ENCODE results near the gene BCL2L2.
"Not testable (repeated sequence)": the region's sequence is repeated elsewhere in the genome, so short reads cannot be mapped to it uniquely, and the experiment has no call there.

BCL2L2 gene

GRCh38 chr14:23306412-23307145, at the start of gene BCL2L2:
Gene BCL2L2 (plus strand): TSS chr14:23306833. CDS start chr14:23307768, 935 bp downstream.
- Histone ChIP-seq H3K36me3 (ENCODE audit: insufficient read depth, low read length) (peaks cover 33% of the 10 kb centered on the region), H3K27ac (ENCODE audit: low read depth, low read length) (peak within 1 kb of the TSS; percentile 92), H3K9me3 (ENCODE audit: low read length) (no peaks in the 10 kb centered on the region), H3K4me1 (ENCODE audit: insufficient read depth, low read length) (peaks cover 35% of the 10 kb centered on the region), H3K9ac (ENCODE audit: low read length) (peak within 1 kb of the TSS; percentile 87), H3K4me3 (ENCODE audit: low read depth in 1 of 2, low read length in 2 of 2) (peak within 1 kb of the TSS; percentile 90 to 95), H3K27me3 (ENCODE audit: control insufficient read depth in 1 of 2, insufficient read depth in 2 of 2, low read length in 2 of 2) (no peaks in the 10 kb centered on the region)

GRCh38 chr14:23258256-23258655, 48.4 kb upstream of the BCL2L2 start:
- Histone ChIP-seq H3K9ac (ENCODE audit: low read length) (no peak overlapping the region), H3K4me1 (ENCODE audit: insufficient read depth, low read length) (no peaks in the 10 kb centered on the region), H3K36me3 (ENCODE audit: insufficient read depth, low read length) (no peaks in the 10 kb centered on the region), H3K27ac (ENCODE audit: low read depth, low read length) (no peak overlapping the region), H3K9me3 (ENCODE audit: low read length) (no peaks in the 10 kb centered on the region), H3K4me3 (ENCODE audit: low read depth in 1 of 2, low read length in 2 of 2) (no peak overlapping the region), H3K27me3 (ENCODE audit: control insufficient read depth in 1 of 2, insufficient read depth in 2 of 2, low read length in 2 of 2) (peaks cover 0 to 4% of the 10 kb centered on the region in 2 donors)

GRCh38 chr14:23259426-23259825, 47.2 kb upstream of the BCL2L2 start:
- no peaks in the 10 kb centered on the region for H3K4me1 ChIP-seq (ENCODE audit: insufficient read depth, low read length)
- H3K27me3 ChIP-seq (ENCODE audit: control insufficient read depth in 1 of 2, insufficient read depth in 2 of 2, low read length in 2 of 2), result peaks cover 0 to 4% of the 10 kb centered on the region in 2 donors
- no peaks in the 10 kb centered on the region for H3K9me3 ChIP-seq (ENCODE audit: low read length)
- no peaks in the 10 kb centered on the region for H3K36me3 ChIP-seq (ENCODE audit: insufficient read depth, low read length)
- H3K9ac ChIP-seq (ENCODE audit: low read length), result no peak overlapping the region
- H3K27ac ChIP-seq (ENCODE audit: low read depth, low read length), result no peak overlapping the region
- H3K4me3 ChIP-seq (ENCODE audit: low read depth in 1 of 2, low read length in 2 of 2), result no peak overlapping the region

- not testable (repeated sequence) for H3K9ac ChIP-seq (ENCODE audit: low read length); H3K27ac ChIP-seq (ENCODE audit: low read depth, low read length); H3K4me3 ChIP-seq (ENCODE audit: low read depth in 1 of 2, low read length in 2 of 2); H3K4me1 ChIP-seq (ENCODE audit: insufficient read depth, low read length); H3K36me3 ChIP-seq (ENCODE audit: insufficient read depth, low read length); H3K27me3 ChIP-seq (ENCODE audit: control insufficient read depth in 1 of 2, insufficient read depth in 2 of 2, low read length in 2 of 2); H3K9me3 ChIP-seq (ENCODE audit: low read length)
Observed at GRCh38 chr14:23260849-23261248, 45.8 kb upstream of the BCL2L2 start.

GRCh38 chr14:23269193-23269592, 37.4 kb upstream of the BCL2L2 start:
- Histone ChIP-seq H3K4me1 (ENCODE audit: insufficient read depth, low read length) (no peaks in the 10 kb centered on the region), H3K27me3 (ENCODE audit: control insufficient read depth in 1 of 2, insufficient read depth in 2 of 2, low read length in 2 of 2) (no peaks in the 10 kb centered on the region), H3K9me3 (ENCODE audit: low read length) (no peaks in the 10 kb centered on the region), H3K27ac (ENCODE audit: low read depth, low read length) (no peak overlapping the region), H3K4me3 (ENCODE audit: low read depth in 1 of 2, low read length in 2 of 2) (no peak overlapping the region), H3K9ac (ENCODE audit: low read length) (no peak overlapping the region), H3K36me3 (ENCODE audit: insufficient read depth, low read length) (no peaks in the 10 kb centered on the region)

GRCh38 chr14:23275412-23275811, 31.2 kb upstream of the BCL2L2 start:
- Histone ChIP-seq H3K27ac (ENCODE audit: low read depth, low read length) (no peak overlapping the region), H3K27me3 (ENCODE audit: control insufficient read depth in 1 of 2, insufficient read depth in 2 of 2, low read length in 2 of 2) (no peaks in the 10 kb centered on the region), H3K4me1 (ENCODE audit: insufficient read depth, low read length) (no peaks in the 10 kb centered on the region)

GRCh38 chr14:23277189-23277588, 29.4 kb upstream of the BCL2L2 start:
- H3K27me3 ChIP-seq (ENCODE audit: control insufficient read depth in 1 of 2, insufficient read depth in 2 of 2, low read length in 2 of 2), result no peaks in the 10 kb centered on the region
- peaks cover 12% of the 10 kb centered on the region for H3K36me3 ChIP-seq (ENCODE audit: insufficient read depth, low read length)
- H3K9ac ChIP-seq (ENCODE audit: low read length), result no peak overlapping the region
- H3K9me3 ChIP-seq (ENCODE audit: low read length), result no peaks in the 10 kb centered on the region
- H3K27ac ChIP-seq (ENCODE audit: low read depth, low read length), result no peak overlapping the region
- H3K4me1 ChIP-seq (ENCODE audit: insufficient read depth, low read length), result no peaks in the 10 kb centered on the region
- no peak overlapping the region for H3K4me3 ChIP-seq (ENCODE audit: low read depth in 1 of 2, low read length in 2 of 2)

More at GRCh38 chr14:23275412-23275811, 31.2 kb upstream of the BCL2L2 start:
- H3K4me3 ChIP-seq (ENCODE audit: low read depth in 1 of 2, low read length in 2 of 2), result no peak overlapping the region
- H3K36me3 ChIP-seq (ENCODE audit: insufficient read depth, low read length), result peaks cover 12% of the 10 kb centered on the region
- no peak overlapping the region for H3K9ac ChIP-seq (ENCODE audit: low read length)
- no peaks in the 10 kb centered on the region for H3K9me3 ChIP-seq (ENCODE audit: low read length)

GRCh38 chr14:23277928-23278327, 28.7 kb upstream of the BCL2L2 start:
- not testable (repeated sequence) for H3K27me3 ChIP-seq (ENCODE audit: control insufficient read depth in 1 of 2, insufficient read depth in 2 of 2, low read length in 2 of 2); H3K4me3 ChIP-seq (ENCODE audit: low read depth in 1 of 2, low read length in 2 of 2); H3K27ac ChIP-seq (ENCODE audit: low read depth, low read length); H3K9me3 ChIP-seq (ENCODE audit: low read length); H3K9ac ChIP-seq (ENCODE audit: low read length); H3K4me1 ChIP-seq (ENCODE audit: insufficient read depth, low read length)
- H3K36me3 ChIP-seq (ENCODE audit: insufficient read depth, low read length), result peaks cover 12% of the 10 kb centered on the region

- Histone ChIP-seq H3K4me1 (ENCODE audit: insufficient read depth, low read length) (peaks cover 13% of the 10 kb centered on the region), H3K9ac (ENCODE audit: low read length) (no peak overlapping the region), H3K27me3 (ENCODE audit: control insufficient read depth in 1 of 2, insufficient read depth in 2 of 2, low read length in 2 of 2) (no peaks in the 10 kb centered on the region), H3K4me3 (ENCODE audit: low read depth in 1 of 2, low read length in 2 of 2) (no peak overlapping the region), H3K36me3 (ENCODE audit: insufficient read depth, low read length) (peaks cover 3% of the 10 kb centered on the region), H3K9me3 (ENCODE audit: low read length) (no peaks in the 10 kb centered on the region), H3K27ac (ENCODE audit: low read depth, low read length) (no peak overlapping the region)
Observed at GRCh38 chr14:23281247-23281646, 25.4 kb upstream of the BCL2L2 start.

GRCh38 chr14:23284654-23285529, 21.7 kb upstream of the BCL2L2 start:
- Histone ChIP-seq H3K4me1 (ENCODE audit: insufficient read depth, low read length) (peaks cover 22% of the 10 kb centered on the region), H3K4me3 (ENCODE audit: low read depth in 1 of 2, low read length in 2 of 2) (peak overlapping the region; percentile 91 to 98), H3K27me3 (ENCODE audit: control insufficient read depth in 1 of 2, insufficient read depth in 2 of 2, low read length in 2 of 2) (no peaks in the 10 kb centered on the region), H3K9ac (ENCODE audit: low read length) (peak overlapping the region; percentile 99), H3K9me3 (ENCODE audit: low read length) (no peaks in the 10 kb centered on the region), H3K36me3 (ENCODE audit: insufficient read depth, low read length) (no peaks in the 10 kb centered on the region), H3K27ac (ENCODE audit: low read depth, low read length) (peak overlapping the region; percentile 99)

- peak overlapping the region; percentile 91 to 98 for H3K4me3 ChIP-seq (ENCODE audit: low read depth in 1 of 2, low read length in 2 of 2)
- H3K36me3 ChIP-seq (ENCODE audit: insufficient read depth, low read length), result no peaks in the 10 kb centered on the region
- no peaks in the 10 kb centered on the region for H3K27me3 ChIP-seq (ENCODE audit: control insufficient read depth in 1 of 2, insufficient read depth in 2 of 2, low read length in 2 of 2)
- H3K9ac ChIP-seq (ENCODE audit: low read length), result peak overlapping the region; percentile 99
- no peaks in the 10 kb centered on the region for H3K9me3 ChIP-seq (ENCODE audit: low read length)
- peaks cover 22% of the 10 kb centered on the region for H3K4me1 ChIP-seq (ENCODE audit: insufficient read depth, low read length)
- H3K27ac ChIP-seq (ENCODE audit: low read depth, low read length), result peak overlapping the region; percentile 99
Observed at GRCh38 chr14:23285530-23286019, 21.1 kb upstream of the BCL2L2 start.
